Parathyroid adenoma (tissue), 2 donors: Measurements from ENCODE around the gene TTYH2.

Source experiments
- H2AFZ ChIP-seq: fragments of 300-600 bp; sonication (generic); one replicate; pipeline ENCODE4 v1.7.0; 2017; ENCODE audit warnings: antibody characterized with exemption, mild to moderate bottlenecking
- H3K27ac ChIP-seq: fragments of 300-600 bp; sonication (generic); one replicate; pipeline ENCODE4 v1.7.0; 2017
- H3K27me3 ChIP-seq: fragments of 300-600 bp; sonication (generic); one replicate; pipeline ENCODE4 v1.7.0; 2017; ENCODE audit warnings: low read length; ENCODE audit not compliant: control insufficient read depth, insufficient read depth
- H3K36me3 ChIP-seq: fragments of 300-600 bp; sonication (generic); one replicate; pipeline ENCODE4 v1.7.0; 2017; ENCODE audit warnings: low read length; ENCODE audit not compliant: control insufficient read depth, insufficient read depth
- H3K4me1 ChIP-seq: fragments of 300-600 bp; sonication (generic); one replicate; pipeline ENCODE4 v1.7.0; 2017; ENCODE audit warnings: control low read depth
- H3K4me2 ChIP-seq: fragments of 300-600 bp; sonication (generic); one replicate; pipeline ENCODE4 v1.7.0; 2017; ENCODE audit warnings: low read length
- H3K4me3 ChIP-seq: fragments of 300-600 bp; sonication (generic); one replicate; pipeline ENCODE4 v1.7.0; 2017; ENCODE audit warnings: low read depth, low read length
- H3K79me2 ChIP-seq: fragments of 300-600 bp; sonication (generic); one replicate; pipeline ENCODE4 v1.7.0; 2017; ENCODE audit warnings: control low read depth
- H3K9ac ChIP-seq: fragments of 300-600 bp; sonication (generic); one replicate; pipeline ENCODE4 v1.7.0; 2017; ENCODE audit warnings: mild to moderate bottlenecking
- H3K9me3 ChIP-seq: fragments of 300-600 bp; sonication (generic); one replicate; pipeline ENCODE4 v1.7.0; 2017; ENCODE audit warnings: low read length; ENCODE audit not compliant: control insufficient read depth
- CTCF ChIP-seq: fragments of 300-600 bp; sonication (generic); IDR thresholded peaks from one replicate; pipeline ENCODE4 v1.7.0; 2017; ENCODE audit warnings: antibody characterized with exemption, mild to moderate bottlenecking
- donor health status: primary hyperparathyroidism.

TTYH2 gene

DNA sequence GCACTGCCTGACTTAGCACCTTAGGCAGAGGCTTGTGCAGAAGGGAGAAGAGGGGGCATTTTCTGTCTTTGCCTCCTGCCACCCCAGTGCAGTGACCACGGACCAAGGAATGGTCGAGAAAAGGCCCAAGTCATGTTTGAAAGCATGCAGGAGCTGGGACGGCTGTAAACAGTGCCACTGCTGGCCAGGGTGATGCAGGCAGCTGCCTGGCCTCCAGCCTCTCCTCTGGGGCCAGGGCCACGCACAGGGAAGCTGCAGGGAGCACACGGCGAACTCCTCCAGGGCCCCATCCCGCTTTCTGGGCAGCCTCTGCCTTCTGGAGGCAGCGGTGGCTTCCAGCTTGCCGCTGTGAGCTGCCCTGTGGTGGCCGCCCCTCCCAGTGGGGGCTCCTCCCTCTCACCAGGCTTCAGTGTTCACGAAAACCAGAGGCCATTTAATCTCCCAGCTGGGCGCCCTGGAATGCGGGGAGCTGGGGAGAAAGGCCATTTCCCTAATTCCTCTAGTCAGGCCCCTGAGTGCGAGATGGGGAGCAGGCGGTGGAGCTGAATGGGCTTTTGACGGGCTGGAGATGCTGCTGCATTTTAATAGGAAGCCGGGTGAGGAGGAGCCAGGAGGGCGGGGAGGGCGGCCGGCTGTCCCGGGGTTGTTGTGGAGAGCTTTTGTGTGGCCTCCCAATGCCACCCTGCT lies 31.9 kb downstream of the TTYH2 start:
- Histone ChIP-seq H3K27ac (no peak overlapping the region), H3K4me2 (no peak overlapping the region), H3K4me3 (no peak overlapping the region), H3K79me2 (no peaks in the 10 kb centered on the region), H3K9me3 (no peaks in the 10 kb centered on the region), H2AFZ (no peak overlapping the region), H3K4me1 (no peaks in the 10 kb centered on the region), H3K9ac (no peak overlapping the region), H3K36me3 (no peaks in the 10 kb centered on the region), H3K27me3 (no peaks in the 10 kb centered on the region)
- no peak for TF ChIP-seq CTCF

DNA sequence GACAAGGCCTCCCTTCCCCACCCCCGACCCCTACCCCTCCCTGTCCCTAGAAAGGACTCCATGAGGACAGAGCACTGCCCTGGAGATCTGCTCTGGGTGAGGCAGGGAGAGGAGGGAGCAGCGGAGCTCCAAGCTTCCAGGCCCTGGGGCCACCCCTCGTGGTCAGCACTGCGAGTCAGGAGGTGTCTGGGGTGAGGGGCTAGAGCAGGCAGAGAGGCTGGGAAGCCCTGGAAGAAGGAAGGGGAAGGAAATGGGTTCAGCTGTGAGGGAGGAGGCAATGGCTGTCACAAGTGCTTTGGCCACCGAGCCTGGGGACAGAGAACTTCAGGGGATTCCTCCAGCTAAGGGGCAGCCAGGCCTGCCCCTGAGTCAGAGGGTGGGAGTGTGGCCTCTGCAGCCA lies 32.5 kb downstream of the TTYH2 start:
- TF ChIP-seq CTCF: no peak
- H3K79me2 ChIP-seq: no peaks in the 10 kb centered on the region
- H3K4me2 ChIP-seq: no peak overlapping the region
- H3K4me3 ChIP-seq: no peak overlapping the region
- no peaks in the 10 kb centered on the region for H3K27me3 ChIP-seq
- no peaks in the 10 kb centered on the region for H3K4me1 ChIP-seq
- H3K36me3 ChIP-seq: no peaks in the 10 kb centered on the region
- no peak overlapping the region for H3K27ac ChIP-seq
- H2AFZ ChIP-seq: no peak overlapping the region
- H3K9ac ChIP-seq: no peak overlapping the region
- no peaks in the 10 kb centered on the region for H3K9me3 ChIP-seq

DNA sequence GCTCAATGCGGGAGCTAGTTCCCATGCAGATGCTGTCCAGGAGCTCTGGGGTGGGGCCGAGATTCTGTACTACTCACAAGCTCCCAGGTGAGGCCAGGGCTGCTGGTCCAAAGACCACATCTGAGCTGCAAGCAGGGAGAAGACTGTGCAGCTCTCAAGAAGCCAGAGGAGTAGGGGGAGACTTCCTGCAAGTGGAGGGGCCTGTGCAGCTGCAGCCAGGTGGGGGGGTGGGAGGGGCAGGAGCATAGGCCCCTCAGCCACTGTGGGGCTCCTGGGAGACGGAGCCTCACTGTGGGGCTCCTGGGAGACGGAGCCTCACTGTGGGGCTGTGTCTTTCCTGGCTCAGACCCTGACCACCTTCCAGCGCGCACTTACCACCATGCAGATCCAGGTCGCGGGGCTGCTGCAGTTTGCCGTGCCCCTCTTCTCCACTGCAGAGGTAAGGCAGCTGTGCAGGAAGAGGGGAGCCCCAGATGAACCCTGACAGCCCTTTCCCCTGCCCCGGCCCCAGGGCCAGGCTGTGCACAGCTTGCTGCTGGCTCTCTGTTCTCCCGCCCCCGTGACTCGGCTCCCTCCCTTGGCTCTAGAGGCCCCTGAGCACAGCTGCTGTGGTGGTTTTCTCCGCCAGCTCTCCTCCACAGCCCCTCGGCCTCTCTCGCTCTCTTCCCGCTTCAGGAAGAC lies 36.4 kb downstream of the TTYH2 start:
- no peaks in the 10 kb centered on the region for H3K79me2 ChIP-seq
- H2AFZ ChIP-seq: no peak overlapping the region
- H3K9me3 ChIP-seq: no peaks in the 10 kb centered on the region
- no peak overlapping the region for H3K27ac ChIP-seq
- no peak overlapping the region for H3K9ac ChIP-seq
- no peaks in the 10 kb centered on the region for H3K36me3 ChIP-seq
- no peak overlapping the region for H3K4me2 ChIP-seq
- no peak for TF ChIP-seq CTCF
- H3K4me1 ChIP-seq: no peaks in the 10 kb centered on the region
- H3K4me3 ChIP-seq: no peak overlapping the region
- no peaks in the 10 kb centered on the region for H3K27me3 ChIP-seq

DNA sequence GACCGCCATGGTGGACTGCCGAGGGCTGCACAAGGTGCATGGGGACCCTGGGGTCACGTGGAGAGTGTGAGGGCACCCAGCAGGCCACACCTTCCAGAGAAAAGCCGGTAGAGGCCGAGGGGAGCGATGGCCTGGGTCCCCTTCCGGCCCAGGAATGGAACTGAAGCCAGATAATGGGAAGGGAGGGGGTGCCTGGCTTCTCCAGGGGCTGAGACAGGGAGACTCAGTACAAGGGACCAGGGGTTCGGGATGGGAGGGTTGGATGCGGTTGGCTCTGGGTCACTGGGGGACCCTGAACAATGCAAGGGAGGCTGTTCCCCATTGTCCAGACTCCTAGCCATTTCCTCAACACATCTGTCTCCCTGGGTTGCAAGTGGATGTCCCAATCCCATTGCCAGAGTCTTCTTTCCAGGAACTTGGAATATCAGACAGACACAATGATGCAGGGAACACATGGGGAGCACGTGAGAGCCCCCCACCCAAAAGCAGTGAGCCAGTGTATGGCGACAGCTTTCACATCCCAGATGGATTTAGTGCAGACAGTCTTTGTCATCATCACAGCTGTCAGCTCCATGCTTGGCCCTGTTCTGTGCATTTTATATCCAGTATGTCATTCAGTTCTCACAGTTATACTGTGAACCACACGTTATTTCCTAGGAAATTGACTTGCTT lies 37.1 kb downstream of the TTYH2 start:
- no peak overlapping the region for H3K4me2 ChIP-seq
- no peaks in the 10 kb centered on the region for H3K9me3 ChIP-seq
- H3K36me3 ChIP-seq: no peaks in the 10 kb centered on the region
- H3K79me2 ChIP-seq: no peaks in the 10 kb centered on the region
- H3K27ac ChIP-seq: no peak overlapping the region
- TF ChIP-seq CTCF: no peak
- H3K4me1 ChIP-seq: no peaks in the 10 kb centered on the region
- H3K4me3 ChIP-seq: no peak overlapping the region
- H2AFZ ChIP-seq: no peak overlapping the region
- no peak overlapping the region for H3K9ac ChIP-seq
- H3K27me3 ChIP-seq: no peaks in the 10 kb centered on the region
